Measurements from ENCODE around the gene C2orf92.

GRCh38 chr2:97678298-97678697, 8.8 kb downstream of the C2orf92 start:
- TF ChIP-seq CTCF (IDR thresholded peaks at IDR 0.05) (no peak), POLR2A (IDR thresholded peaks at IDR 0.05) (no peak)
